Measurements from ENCODE around the gene GAB2.

The GAB2 gene

DNA sequence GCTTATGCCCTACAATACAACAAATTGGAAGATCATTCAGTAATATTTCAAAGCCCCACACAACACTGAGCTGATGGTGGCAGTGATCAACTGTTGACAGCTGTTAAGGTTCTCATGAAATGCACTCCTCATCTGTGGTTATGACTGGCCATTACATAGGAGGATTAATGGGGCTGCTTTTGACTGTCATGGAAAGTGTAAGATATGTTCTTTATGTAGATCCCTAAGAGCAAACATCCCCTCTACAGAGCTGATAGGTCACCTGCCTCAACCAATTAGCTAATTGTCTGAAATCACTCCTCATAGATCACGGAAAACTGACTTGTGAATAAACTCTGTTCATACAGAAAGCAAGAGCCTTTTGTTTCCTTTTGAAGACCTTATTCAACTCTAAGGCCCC, 78.1 kb downstream of the GAB2 start:
- DNase-seq = peak; percentile 97

DNA sequence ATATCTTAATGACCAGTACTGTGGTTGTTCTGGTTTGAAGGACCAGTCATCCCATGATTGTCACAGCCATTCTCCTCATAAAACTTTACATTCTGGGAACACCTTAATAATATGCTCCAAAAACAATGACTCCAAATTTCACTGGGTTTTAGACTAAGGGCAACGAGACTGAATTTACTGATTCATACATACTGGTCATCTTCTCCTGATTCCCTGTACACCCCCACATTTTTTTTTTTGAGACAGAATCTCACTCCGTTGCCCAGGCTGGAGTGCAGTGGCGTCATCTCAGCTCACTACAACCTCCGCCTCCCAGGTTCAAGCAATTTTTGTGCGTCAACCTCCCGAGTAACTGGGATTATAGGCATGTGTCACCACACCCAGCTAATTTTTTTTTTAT, 78.9 kb downstream of the GAB2 start:
- no peak for DNase-seq

DNA sequence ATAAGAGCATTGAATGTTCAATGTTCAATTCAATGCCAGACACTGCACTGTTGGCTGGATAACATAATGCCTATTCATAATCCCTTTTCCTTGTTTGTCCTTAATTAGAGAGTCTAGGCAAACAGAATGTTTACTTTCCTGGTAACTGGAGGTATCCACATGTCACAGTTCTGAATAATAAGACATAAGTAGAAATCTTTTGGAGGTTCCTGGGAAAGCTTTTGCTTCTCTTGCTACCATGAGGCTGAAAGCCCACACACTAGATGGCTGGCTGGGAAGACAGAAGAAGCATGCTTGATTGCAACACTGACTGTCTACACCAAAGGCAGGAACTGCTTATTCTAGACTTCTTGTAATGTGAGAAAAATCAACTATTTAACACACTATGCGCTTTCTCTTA, 79.5 kb downstream of the GAB2 start:
- peak; percentile 66 for DNase-seq

DNA sequence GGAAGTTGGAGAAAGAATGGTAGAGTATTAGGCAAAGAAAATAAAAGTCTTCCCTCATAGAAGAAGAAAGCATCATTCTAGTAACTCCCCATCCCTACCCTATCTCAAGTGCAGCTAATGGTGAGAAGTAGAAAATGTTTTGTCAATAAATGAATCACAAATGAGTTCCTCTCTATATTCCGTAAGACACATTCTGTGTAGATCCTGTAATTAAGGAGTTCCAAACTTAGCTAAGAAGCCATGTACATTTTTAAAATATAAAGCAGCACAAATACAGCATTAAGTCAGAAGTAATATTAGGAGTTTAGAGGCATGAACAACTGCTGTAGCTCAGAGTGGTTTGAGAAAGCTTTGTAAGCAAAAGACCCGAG, 80.1 kb downstream of the GAB2 start:
- no peak for DNase-seq

DNA sequence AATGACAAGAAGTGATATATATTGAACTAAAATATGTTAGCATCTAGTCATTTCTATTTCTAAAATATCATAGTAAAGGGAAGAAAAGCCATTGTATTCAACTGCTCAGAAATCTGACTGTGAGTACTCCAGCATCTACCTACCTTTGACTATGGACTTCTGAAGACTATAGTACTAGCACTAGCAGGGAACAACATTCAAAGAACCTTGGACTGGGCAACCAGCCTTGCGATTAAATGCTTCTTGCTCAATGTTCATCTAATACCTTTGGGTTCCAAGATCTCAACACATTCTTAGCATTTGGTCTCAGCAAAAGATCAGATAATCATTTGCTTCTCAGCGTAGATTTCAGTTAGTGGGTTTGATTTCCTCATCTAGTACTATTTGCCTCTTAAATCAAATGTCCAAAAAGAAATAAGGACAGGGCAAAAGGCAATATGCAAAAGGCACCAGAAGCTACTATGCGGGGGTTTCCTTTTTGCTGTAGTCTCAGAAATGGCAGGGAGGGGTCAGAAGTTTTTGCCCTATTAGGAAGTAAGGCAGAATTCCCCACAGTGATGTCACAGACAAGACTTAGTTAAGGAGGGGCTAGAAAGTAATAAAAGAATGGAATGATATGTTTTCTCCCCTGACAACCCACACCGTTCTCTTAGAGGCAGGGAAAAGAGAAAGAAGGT, 80.6 kb downstream of the GAB2 start:
- DNase-seq = no peak

DNA sequence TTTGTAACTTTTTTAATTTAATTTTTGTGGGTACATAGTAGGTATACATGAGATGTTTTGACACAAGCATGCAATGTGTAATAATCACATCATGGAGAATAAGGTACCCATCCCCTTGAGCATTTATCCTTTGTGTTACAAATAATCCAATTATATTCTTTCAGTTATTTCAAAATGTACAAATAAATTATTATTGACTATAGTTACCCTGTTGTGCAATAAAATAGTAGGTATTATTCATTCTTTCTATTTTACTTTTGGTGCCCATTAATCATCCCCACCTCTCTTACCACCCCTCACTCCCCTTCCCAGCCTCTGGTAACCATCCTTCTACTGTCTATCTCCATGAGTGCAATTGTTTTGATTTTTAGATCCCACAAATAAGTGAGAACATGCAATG, 83.5 kb downstream of the GAB2 start:
- DNase-seq = no peak

DNA sequence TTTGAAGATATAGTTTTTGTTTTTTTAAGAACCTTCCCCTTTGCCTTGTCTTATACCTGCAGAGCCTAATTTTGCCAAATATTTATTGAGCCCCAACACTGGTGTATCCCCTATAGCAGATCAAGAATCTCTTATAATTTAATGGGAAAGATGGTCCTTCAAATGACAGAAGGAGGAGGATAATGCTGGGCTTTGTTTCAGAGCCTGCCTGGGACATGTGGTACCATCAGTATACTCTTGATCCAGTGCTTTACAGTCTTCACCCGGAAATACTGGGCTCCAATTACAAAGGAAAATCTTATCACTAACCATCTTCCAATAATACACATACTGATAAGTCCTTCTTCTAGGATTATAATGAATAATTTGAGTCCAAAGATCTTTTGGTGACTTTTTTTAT, 84.7 kb downstream of the GAB2 start:
- DNase-seq = no peak

DNA sequence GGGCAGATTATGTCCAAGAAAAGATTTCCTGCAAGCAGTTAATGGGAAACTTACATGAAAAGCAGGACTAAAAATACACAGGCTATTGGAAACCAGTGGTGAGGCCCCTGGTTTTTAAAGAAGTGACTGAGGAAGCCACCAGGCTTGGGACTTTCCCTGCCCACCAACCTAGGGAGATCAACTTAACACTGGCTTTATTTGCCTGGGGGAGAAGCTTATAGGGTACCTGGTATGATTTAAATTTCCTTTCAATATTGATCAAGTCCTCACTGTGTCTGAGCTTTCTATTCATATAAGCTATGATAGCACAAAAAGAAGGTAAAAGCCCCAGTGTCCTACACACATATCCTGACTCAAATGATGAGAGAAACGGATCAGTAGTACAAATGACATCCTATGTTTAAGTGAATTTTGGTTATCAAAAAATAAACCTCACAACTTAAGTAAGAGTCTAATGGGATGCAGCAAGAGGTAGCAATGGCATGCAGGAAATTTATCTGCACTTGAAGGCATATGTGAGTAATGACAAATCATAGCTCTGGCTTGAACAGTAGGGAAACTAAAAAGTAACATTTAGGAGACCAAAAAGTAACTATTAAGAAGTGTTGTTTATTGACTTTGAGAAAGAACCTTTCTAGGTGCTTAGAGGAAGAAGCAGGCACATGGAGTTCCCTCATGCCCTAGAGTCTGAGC, 85.3 kb downstream of the GAB2 start:
- DNase-seq = no peak

DNA sequence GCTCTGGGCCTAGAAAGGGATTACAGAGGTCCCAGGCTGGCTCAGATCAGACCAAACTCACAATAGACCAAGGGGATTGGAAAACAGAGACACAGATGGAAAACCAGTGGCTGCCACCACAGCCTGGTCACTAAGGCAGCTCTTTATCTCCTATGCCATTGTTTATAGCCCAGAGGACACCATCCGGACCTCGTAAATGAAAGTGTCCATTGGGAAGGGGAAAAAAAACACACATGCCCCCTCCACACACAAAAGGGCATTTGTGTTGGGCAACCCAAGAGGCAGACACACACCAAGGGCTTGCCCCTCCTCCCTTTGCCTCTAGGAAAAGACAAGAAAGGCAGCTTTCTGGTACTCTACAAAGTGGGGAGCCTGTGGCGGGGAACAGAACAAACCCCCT, 85.9 kb downstream of the GAB2 start:
- no peak for DNase-seq

DNA sequence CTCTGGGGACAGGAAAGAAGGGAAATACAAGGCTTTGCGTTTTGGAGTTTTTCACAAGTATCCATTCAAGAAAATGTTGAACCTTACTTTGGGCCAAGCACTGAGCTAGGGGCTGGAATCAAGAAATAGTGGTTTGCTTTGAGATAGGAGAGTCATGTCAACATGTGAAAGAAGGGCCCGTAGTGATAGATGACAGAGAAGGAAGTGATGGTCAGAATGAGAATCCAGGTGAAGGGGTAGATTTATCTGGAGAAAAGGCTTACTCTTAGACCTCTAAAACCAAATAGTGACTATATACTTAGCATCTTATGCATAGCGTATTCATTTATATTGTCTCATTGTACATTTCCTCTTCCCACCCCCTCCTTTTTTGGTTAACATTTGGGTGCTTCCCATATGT, 87.3 kb downstream of the GAB2 start:
- no peak for DNase-seq

DNA sequence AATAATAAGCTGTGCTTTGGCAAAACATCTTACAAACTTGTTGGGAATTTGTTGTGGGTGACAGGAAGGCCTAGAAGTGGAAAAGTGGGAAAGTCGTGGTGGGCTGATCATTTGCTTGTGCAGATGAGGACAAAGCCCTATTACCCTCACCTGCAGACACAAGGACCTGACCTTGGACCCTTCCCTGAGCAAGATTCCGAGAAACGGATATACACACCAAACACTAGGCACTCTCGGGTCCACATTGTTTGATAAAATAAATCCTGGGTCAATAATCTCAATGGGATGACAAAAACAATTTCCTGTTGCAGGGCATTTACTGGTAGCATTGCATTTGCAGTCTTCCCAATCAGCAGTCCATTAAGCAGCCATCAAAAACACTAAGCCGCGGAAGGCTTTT, 89.7 kb downstream of the GAB2 start:
- DNase-seq = no peak

DNA sequence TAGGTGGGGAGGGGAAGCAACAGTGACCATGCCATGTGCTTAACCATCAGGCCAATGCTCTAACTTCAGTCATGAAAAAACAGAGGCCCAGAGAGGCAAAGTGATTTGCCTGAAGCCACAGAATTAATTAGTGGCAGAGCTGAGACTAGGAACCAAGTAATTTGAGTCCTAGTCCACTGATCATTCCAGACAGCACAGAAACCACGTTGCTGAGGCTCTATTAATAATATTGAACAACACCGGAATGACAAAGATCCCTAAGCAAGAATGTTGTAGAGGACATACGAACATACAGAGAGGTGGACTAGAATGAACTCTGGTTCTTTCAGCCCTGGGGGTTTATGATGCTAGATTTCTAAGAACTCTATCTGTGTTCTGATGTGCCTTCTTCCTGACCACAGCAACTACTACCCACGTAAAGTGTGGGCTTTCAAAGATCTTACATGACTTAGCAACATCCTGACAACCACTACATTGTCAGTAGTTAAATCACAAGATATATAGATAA, 92.3 kb downstream of the GAB2 start:
- DNase-seq = no peak

DNA sequence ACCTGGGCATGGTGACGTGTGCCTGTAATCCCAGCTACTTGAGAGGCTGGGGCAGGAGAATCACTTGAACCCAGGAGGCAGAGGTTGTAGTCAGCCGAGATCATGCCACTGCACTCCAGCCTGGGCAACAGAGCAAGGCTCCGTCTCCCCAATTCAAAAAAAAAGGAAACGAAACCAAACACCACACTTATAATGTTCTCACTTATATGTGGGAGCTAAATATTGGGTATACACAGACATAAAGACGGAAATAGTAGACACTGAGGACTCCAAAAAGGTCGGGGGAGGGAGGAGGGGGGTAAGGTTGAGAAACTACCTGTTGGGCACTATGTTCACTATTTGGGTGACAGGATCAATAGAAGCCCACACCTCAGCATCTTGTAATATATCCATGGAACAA, 94.3 kb downstream of the GAB2 start:
- DNase-seq = no peak

DNA sequence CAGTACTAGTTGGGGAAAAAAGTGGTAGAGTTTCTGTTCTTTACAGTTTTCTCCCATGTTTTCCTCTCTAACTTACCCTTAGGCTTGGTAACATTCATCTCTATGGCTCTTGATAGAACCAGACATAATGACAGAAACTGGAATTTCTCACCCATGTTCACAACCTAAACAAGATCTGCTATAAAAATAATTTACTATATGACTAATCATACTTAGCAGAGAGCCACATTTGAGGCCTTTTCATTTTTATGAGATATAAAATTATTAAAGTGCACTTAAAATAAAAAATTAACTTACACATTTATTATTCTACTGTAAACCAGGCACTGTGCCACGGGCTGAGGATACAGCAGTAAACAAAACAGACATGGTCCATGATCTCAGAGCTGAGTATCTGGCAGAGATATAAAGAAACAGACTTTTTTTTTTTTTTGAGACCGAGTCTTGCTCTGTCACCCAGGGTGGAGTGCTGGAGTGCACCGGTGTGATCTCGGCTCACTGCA, 98.1 kb downstream of the GAB2 start:
- no peak for DNase-seq

DNA sequence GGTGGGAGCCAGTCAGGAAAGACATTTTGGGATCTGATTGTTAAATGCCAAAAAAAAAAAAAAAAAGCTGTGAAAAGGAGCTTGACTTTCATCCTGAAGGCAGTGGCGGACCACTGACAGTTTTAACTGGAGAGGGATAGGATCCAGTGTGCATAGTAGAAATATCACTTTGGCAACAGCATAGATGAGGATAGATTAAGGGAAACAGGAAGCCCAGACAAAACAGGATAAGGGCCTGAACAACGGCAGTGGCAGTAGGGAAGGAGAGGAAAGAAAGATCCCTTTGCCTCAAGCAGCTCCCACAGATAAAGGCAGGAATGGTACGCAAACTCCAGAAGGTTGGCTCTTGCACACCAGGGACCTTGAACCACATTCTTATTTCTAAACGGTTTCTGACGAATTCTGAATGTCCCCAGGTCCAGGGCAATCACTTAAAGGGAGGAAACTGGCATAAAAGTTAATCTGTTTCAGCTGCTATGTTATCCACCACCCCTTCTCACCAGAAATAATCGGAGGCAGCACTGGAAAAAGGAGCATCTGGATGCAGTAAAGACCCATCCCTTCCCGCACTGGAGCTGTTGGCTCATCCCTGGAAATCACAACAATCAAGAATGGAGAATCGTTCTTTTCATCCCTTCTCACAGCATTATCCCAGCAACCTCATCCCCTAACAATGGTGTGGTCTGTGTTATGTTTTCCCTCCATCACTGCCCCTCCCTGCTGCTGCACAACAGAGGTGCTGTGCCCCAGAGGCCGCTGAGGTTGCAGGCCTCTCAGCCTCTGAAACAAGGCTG, 99.1 kb downstream of the GAB2 start:
- DNase-seq = no peak

DNA sequence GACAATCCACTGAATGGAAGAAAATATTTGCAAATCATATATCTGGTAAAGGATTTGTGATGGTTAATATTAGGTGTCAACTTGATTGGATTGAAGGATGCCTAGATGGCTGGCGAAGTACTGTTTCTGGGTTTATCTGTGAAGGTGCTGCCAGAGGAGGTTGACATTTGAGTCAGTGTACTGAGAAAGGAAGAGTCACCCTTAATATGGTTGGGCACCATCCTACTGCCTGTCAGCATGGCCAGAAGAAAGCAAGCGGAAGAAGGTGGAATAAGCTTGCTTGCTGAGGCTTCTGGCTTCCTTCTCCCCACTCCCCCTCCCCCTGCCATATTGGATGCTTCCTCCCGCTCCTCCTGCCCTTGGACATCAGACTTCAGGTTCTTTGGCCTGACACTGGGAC, 101.9 kb downstream of the GAB2 start:
- no peak for DNase-seq

DNA sequence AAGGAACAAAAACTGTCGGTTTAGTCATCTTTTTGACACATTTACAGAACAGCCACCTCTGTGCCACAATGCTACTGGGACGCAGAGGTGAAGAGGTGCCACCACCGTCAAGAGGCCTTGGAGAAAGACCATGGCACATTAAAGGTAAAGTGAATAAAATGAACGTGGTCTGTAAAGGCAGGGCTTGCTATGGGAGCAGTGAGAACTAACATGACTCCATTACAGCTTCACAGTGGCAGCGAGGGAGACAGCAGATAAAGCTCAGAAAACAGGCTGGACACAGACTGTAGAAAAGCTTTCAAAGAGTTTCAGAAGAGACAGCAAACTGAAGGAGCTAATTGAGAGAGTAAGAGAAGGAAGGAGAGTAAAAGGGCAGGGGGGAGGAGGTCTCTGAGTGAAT, 102.9 kb downstream of the GAB2 start:
- DNase-seq = no peak

DNA sequence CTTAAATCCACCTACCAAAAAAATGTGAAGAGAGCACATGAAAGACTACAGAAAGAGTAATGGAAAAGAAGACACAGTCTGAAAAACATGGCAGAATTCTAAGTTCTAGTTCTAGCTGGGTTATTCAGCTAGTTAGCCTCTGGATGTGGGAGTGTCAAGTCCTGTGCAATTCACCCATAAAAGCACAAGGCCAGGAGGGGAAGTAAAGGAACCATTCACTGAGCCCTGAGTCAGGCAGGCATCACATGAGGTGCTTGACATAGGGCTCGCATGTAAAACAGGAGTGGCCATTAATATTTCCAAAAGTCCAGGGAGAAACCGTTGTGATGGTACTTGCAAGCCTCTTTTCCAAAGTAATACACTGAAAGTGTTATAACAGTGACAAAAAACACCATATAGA, 103.7 kb downstream of the GAB2 start:
- DNase-seq = no peak

DNA sequence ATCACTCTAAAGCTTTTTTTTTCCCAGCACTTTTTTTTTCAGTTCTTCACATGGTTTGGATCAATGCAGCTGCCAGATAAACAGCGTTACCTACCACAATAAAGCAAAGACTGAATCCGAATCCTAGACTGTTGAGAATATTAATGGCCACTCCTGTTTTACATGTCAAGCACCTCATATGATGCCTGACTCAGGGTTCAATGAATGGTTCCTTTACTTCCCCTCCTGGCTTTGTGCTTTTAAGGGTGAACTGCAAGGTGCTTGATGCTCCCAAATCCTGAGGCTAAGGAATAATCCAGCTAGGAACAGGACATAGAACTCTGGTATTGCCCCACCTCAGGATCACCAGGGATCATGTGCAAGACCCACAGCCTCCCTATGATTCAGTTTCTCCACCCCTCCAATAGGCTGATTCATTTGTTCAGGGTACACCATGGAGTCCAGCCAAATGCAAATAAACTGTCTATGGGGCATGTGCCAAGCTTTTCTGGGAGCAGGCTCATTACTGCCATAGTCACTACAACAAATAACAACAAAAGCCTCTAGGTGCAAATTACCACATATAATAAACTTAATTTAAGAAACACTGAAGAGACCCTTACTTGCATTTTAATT, 104.3 kb downstream of the GAB2 start:
- DNase-seq = no peak

DNA sequence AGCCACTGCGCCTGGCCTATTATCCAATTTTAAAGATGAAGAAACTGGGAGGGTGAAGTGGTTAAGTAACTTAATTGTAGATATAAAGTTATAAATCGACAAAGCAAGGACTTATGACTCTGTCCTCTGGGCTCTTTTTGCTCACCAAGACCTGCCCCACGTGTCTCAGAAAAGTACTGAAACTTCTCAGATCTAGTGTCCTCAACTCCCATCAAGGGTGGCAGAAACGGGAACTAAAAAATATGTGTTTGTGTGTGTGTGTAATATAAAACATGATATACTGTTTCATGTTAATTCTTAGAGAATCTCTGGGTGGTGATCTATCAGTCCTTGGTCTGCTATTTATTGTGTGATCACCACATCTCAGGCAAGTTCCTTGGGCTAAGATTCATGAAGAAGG, 104.9 kb downstream of the GAB2 start:
- no peak for DNase-seq

DNA sequence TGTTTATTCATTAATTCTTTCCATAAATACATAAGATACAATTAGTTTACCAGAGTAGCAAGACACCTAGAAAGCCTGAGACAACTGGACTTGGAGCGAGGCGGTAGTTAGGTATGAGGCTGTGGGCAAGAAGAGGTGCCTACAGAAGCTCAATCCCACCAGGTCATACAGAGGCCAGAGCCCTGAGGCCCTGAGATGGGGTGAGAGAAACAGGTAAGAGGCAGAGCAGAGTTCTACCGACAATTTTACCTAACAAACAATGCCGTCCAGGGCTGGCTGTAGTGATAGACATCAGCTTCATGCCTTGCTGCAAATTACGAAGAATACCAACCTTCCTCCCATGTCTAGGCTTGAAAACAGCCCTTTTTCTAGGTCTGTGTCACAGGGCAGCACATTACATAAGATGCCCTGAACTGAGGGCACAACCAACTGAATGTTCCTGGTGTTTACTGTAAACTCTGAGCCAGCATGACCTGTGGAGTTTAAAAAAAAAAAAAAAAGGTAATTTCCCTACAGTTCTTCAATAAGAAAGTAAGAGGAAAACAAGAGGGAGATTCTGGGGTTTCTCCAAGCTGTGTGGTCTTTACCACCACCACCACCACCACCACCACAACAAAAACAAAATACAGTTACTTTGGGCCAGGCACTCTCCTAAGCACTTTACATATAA, 105.8 kb downstream of the GAB2 start:
- no peak for DNase-seq

DNA sequence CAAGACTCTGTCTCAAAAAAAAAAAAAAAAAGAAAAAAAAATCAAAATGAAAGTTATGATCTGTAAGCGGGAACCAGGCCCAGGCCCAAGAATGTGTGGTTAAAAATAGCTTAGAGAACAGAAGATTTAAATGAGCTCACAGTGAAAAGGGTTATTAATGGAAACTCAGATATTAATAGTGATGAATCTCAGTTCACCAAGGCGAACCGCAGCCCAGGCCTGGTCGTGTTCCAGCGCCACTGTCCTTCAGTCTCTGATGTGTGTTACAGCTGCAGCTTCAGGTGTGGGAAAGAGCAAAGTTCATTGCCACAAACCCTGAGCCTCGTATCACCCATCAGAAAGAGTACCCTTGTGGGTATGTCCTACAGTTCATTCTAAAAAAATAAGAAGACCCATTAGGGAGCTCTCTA, 107.1 kb downstream of the GAB2 start:
- DNase-seq = no peak

DNA sequence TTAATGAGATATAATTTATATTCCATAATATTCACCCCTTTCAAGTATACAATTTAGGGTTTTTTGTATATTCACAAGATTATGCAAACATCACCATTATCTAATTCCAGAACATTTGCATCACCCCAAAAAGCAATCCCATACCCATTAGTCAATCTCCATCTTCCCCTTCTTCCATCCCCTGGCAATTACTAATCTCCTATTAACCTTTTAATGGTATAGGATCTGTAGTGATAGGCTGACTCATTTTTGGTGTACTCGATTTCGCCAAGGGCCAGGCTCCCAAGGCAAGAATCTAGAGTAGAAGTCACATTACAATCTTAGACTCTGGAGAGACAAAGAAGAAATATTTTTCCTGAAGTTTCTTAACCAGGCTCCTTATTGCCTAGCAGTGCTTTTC, 113.4 kb downstream of the GAB2 start:
- DNase-seq = no peak
